NCI-H2029 (cell line): ENCODE measurements around the gene CYB5B.
A peak's percentile ranks its signal among the peaks of the same experiment; 100 is the strongest.

Experiments used
- DNase-seq: peaks from one replicate; lab custom pipeline; 2025; lab: John Stamatoyannopoulos, UW

CYB5B gene

GRCh38 chr16:69444873-69445517, 20.6 kb downstream of the CYB5B start:
- no peak for DNase-seq

GRCh38 chr16:69448470-69449193, 24.2 kb downstream of the CYB5B start:
- no peak for DNase-seq

- DNase-seq = no peak
Measured at GRCh38 chr16:69451166-69451565, 26.7 kb downstream of the CYB5B start.

- no peak for DNase-seq
Measured at GRCh38 chr16:69453936-69454335, 29.5 kb downstream of the CYB5B start.

- no peak for DNase-seq
Measured at GRCh38 chr16:69463876-69464275, 39.5 kb downstream of the CYB5B start.

- no peak for DNase-seq
Measured at GRCh38 chr16:69465083-69465721, 40.8 kb downstream of the CYB5B start.

- DNase-seq = no peak
Measured at GRCh38 chr16:69465881-69466280, 41.5 kb downstream of the CYB5B start.

GRCh38 chr16:69466547-69466946, 42.1 kb downstream of the CYB5B start:
- no peak for DNase-seq

- DNase-seq = no peak
Measured at GRCh38 chr16:69467080-69467479, 42.7 kb downstream of the CYB5B start.

- no peak for DNase-seq
Measured at GRCh38 chr16:69467531-69468204, 43.2 kb downstream of the CYB5B start.

- no peak for DNase-seq
Measured at GRCh38 chr16:69469807-69470561, 45.6 kb downstream of the CYB5B start.

GRCh38 chr16:69471121-69471520, 46.7 kb downstream of the CYB5B start:
- DNase-seq = no peak

GRCh38 chr16:69474408-69474807, 50.0 kb downstream of the CYB5B start:
- DNase-seq = no peak

GRCh38 chr16:69476920-69477443, 52.6 kb downstream of the CYB5B start:
- DNase-seq = no peak

- no peak for DNase-seq
Measured at GRCh38 chr16:69477546-69477945, 53.1 kb downstream of the CYB5B start.

- no peak for DNase-seq
Measured at GRCh38 chr16:69478685-69479084, 54.3 kb downstream of the CYB5B start.

- no peak for DNase-seq
Measured at GRCh38 chr16:69479775-69480174, 55.4 kb downstream of the CYB5B start.

- peak; percentile 35 for DNase-seq
Measured at GRCh38 chr16:69481901-69482341, 57.5 kb downstream of the CYB5B start.

GRCh38 chr16:69482410-69482991, 58.1 kb downstream of the CYB5B start:
- no peak for DNase-seq

- no peak for DNase-seq
Measured at GRCh38 chr16:69483611-69484010, 59.2 kb downstream of the CYB5B start.

- no peak for DNase-seq
Measured at GRCh38 chr16:69485361-69485760, 60.9 kb downstream of the CYB5B start.
